Central memory CD8-positive, alpha-beta T cell (primary cell): ENCODE results near the gene ACTMAP.
"Not testable (repeated sequence)": the region's sequence is repeated elsewhere in the genome, so short reads cannot be mapped to it uniquely, and the experiment has no call there.

ENCODE experiments used
- ATAC-seq: fragments of 150-1000 bp; cut with Tn5 transposase; replicated peaks from 2 replicates; pipeline ENCODE4 v1.10.0; 2022; ENCODE audit warnings: mild to moderate bottlenecking, moderate FRiP score, moderate number of reproducible peaks; ENCODE audit not compliant: poor library complexity, severe bottlenecking; ENCODE audit errors: extremely low read depth
- DNase-seq, 2 donors: peaks; one replicate each; pipeline ENCODE4 v3.0.0; 2021; ENCODE audit warnings: low spot score in 2 of 2
- H3K27ac Mint-ChIP-seq: one replicate; pipeline ENCODE4 v1.8.0; 2022; ENCODE audit warnings: low read depth, mild to moderate bottlenecking, moderate library complexity, mixed read lengths
- H3K27me3 Mint-ChIP-seq: one replicate; pipeline ENCODE4 v1.8.0; 2022; ENCODE audit warnings: mixed read lengths
- H3K36me3 Mint-ChIP-seq: one replicate; pipeline ENCODE4 v1.8.0; 2022; ENCODE audit warnings: mild to moderate bottlenecking, moderate library complexity, mixed read lengths; ENCODE audit not compliant: insufficient read depth
- H3K4me1 Mint-ChIP-seq: one replicate; pipeline ENCODE4 v1.8.0; 2022; ENCODE audit warnings: mixed read lengths
- H3K4me3 Mint-ChIP-seq: one replicate; pipeline ENCODE4 v1.8.0; 2022; ENCODE audit warnings: mild to moderate bottlenecking, moderate library complexity, mixed read lengths
- H3K9me3 Mint-ChIP-seq: one replicate; pipeline ENCODE4 v1.8.0; 2022; ENCODE audit warnings: mixed read lengths

The ACTMAP gene

GRCh38 chr19:40783711-40784110 is 33.4 kb upstream of the ACTMAP start:
- H3K9me3 Mint-ChIP-seq, result no peaks in the 10 kb centered on the region
- DNase-seq, result no peak
- H3K27me3 Mint-ChIP-seq, result no peaks in the 10 kb centered on the region
- peaks cover 24% of the 10 kb centered on the region for H3K4me1 Mint-ChIP-seq
- no peak for ATAC-seq
- H3K27ac Mint-ChIP-seq, result peak overlapping the region; percentile 52
- peaks cover 31% of the 10 kb centered on the region for H3K36me3 Mint-ChIP-seq
- no peak overlapping the region for H3K4me3 Mint-ChIP-seq

- Mint-ChIP-seq H3K4me3 (no peak overlapping the region), H3K27me3 (no peaks in the 10 kb centered on the region), H3K4me1 (peaks cover 46% of the 10 kb centered on the region), H3K9me3 (no peaks in the 10 kb centered on the region), H3K27ac (peak overlapping the region; percentile 76), H3K36me3 (peaks cover 31% of the 10 kb centered on the region)
- no peak for ATAC-seq
- no peak for DNase-seq
These were observed 30.9 kb upstream of the ACTMAP start for GRCh38 chr19:40781140-40781539.

GRCh38 chr19:40780582-40780981 is 30.3 kb upstream of the ACTMAP start:
- no peak for ATAC-seq
- no peak for DNase-seq
- H3K4me1 Mint-ChIP-seq, result peaks cover 46% of the 10 kb centered on the region
- H3K9me3 Mint-ChIP-seq, result no peaks in the 10 kb centered on the region
- H3K27ac Mint-ChIP-seq, result peak overlapping the region; percentile 76
- no peak overlapping the region for H3K4me3 Mint-ChIP-seq
- H3K27me3 Mint-ChIP-seq, result no peaks in the 10 kb centered on the region
- peaks cover 30% of the 10 kb centered on the region for H3K36me3 Mint-ChIP-seq

GRCh38 chr19:40778706-40779284 is 28.5 kb upstream of the ACTMAP start:
- no peaks in the 10 kb centered on the region for H3K27me3 Mint-ChIP-seq
- H3K36me3 Mint-ChIP-seq, result peaks cover 24% of the 10 kb centered on the region
- H3K27ac Mint-ChIP-seq, result peak overlapping the region; percentile 94
- peaks cover 46% of the 10 kb centered on the region for H3K4me1 Mint-ChIP-seq
- H3K9me3 Mint-ChIP-seq, result no peaks in the 10 kb centered on the region
- ATAC-seq (no peak), DNase-seq (no peak)
- H3K4me3 Mint-ChIP-seq, result peak overlapping the region; percentile 91

- peak; percentile 99 to 100 for DNase-seq
- Mint-ChIP-seq H3K4me1 (peaks cover 41% of the 10 kb centered on the region), H3K9me3 (no peaks in the 10 kb centered on the region), H3K4me3 (peak within 1 kb of the TSS; percentile 91), H3K27me3 (no peaks in the 10 kb centered on the region), H3K27ac (peak within 1 kb of the TSS; percentile 94), H3K36me3 (peaks cover 24% of the 10 kb centered on the region)
- ATAC-seq, result peak; percentile 83
These were observed 27.8 kb upstream of the ACTMAP start, which contains the start of gene RAB4B for GRCh38 chr19:40777937-40778705. TSS of gene RAB4B (plus strand) at chr19:40778247. CDS start at chr19:40778376, 129 bp downstream.

- Mint-ChIP-seq H3K27ac (peak overlapping the region; percentile 94), H3K36me3 (peaks cover 24% of the 10 kb centered on the region), H3K4me3 (peak overlapping the region; percentile 91), H3K27me3 (no peaks in the 10 kb centered on the region), H3K4me1 (peaks cover 40% of the 10 kb centered on the region), H3K9me3 (no peaks in the 10 kb centered on the region)
- no peak for DNase-seq
- no peak for ATAC-seq
These were observed 27.3 kb upstream of the ACTMAP start for GRCh38 chr19:40777645-40777936.

- peak; percentile 84 for ATAC-seq
- Mint-ChIP-seq H3K9me3 (no peaks in the 10 kb centered on the region), H3K36me3 (peaks cover 22% of the 10 kb centered on the region), H3K4me1 (peaks cover 40% of the 10 kb centered on the region), H3K27me3 (no peaks in the 10 kb centered on the region), H3K27ac (peak overlapping the region; percentile 94), H3K4me3 (peak overlapping the region; percentile 91)
- peak; percentile 79 to 90 for DNase-seq
These were observed 26.8 kb upstream of the ACTMAP start for GRCh38 chr19:40776932-40777644.

GRCh38 chr19:40776364-40776763 is 26.1 kb upstream of the ACTMAP start:
- H3K4me1 Mint-ChIP-seq, result peaks cover 40% of the 10 kb centered on the region
- no peak overlapping the region for H3K4me3 Mint-ChIP-seq
- H3K9me3 Mint-ChIP-seq, result no peaks in the 10 kb centered on the region
- no peaks in the 10 kb centered on the region for H3K27me3 Mint-ChIP-seq
- ATAC-seq (no peak), DNase-seq (no peak)
- H3K27ac Mint-ChIP-seq, result peak overlapping the region; percentile 94
- H3K36me3 Mint-ChIP-seq, result peaks cover 21% of the 10 kb centered on the region

GRCh38 chr19:40775632-40776022 is 25.4 kb upstream of the ACTMAP start:
- Mint-ChIP-seq H3K27ac (no peak overlapping the region), H3K4me1 (peaks cover 42% of the 10 kb centered on the region)
- DNase-seq, result no peak

GRCh38 chr19:40774916-40775631 is 24.8 kb upstream of the ACTMAP start, which contains the start of gene MIA:
TSS of gene MIA (plus strand) at chr19:40775521. CDS start at chr19:40775543, 22 bp downstream.
- Mint-ChIP-seq H3K4me1 (peaks cover 40% of the 10 kb centered on the region), H3K36me3 (peaks cover 14% of the 10 kb centered on the region), H3K4me3 (no peak within 1 kb of the TSS), H3K9me3 (no peaks in the 10 kb centered on the region), H3K27me3 (no peaks in the 10 kb centered on the region), H3K27ac (no peak within 1 kb of the TSS)
- DNase-seq, result no peak
- no peak for ATAC-seq

More at GRCh38 chr19:40775632-40776022, 25.4 kb upstream of the ACTMAP start:
- no peak for ATAC-seq
- H3K36me3 Mint-ChIP-seq, result peaks cover 18% of the 10 kb centered on the region
- H3K9me3 Mint-ChIP-seq, result no peaks in the 10 kb centered on the region
- no peak overlapping the region for H3K4me3 Mint-ChIP-seq
- no peaks in the 10 kb centered on the region for H3K27me3 Mint-ChIP-seq

- not testable (repeated sequence) for ATAC-seq, DNase-seq, H3K4me3 Mint-ChIP-seq, H3K9me3 Mint-ChIP-seq, H3K4me1 Mint-ChIP-seq, H3K27me3 Mint-ChIP-seq, H3K27ac Mint-ChIP-seq
- H3K36me3 Mint-ChIP-seq, result peaks cover 21% of the 10 kb centered on the region
These were observed 21.0 kb upstream of the ACTMAP start for GRCh38 chr19:40771101-40771862.

- no peak for DNase-seq
- no peaks in the 10 kb centered on the region for H3K27me3 Mint-ChIP-seq
- no peak overlapping the region for H3K27ac Mint-ChIP-seq
- no peaks in the 10 kb centered on the region for H3K9me3 Mint-ChIP-seq
- H3K4me1 Mint-ChIP-seq, result peaks cover 30% of the 10 kb centered on the region
- peaks cover 45% of the 10 kb centered on the region for H3K36me3 Mint-ChIP-seq
- H3K4me3 Mint-ChIP-seq, result no peak overlapping the region
- ATAC-seq, result no peak
These were observed 18.6 kb upstream of the ACTMAP start for GRCh38 chr19:40768869-40769268.
